NT2/D1 (cell line): Measurements from ENCODE around the gene CXCL16.
"Not testable (repeated sequence)": the region's sequence is repeated elsewhere in the genome, so short reads cannot be mapped to it uniquely, and the experiment has no call there.

ENCODE experiments used
- DNase-seq: peaks from one replicate; pipeline ENCODE4 v3.0.0-alpha.2; 2011; ENCODE audit warnings: low read depth, low spot score
- H3K27me3 ChIP-seq: 2 replicates; pipeline ENCODE4 v1.6.0; 2011; ENCODE audit warnings: mild to moderate bottlenecking; ENCODE audit not compliant: insufficient read length, insufficient read depth
- H3K36me3 ChIP-seq: 2 replicates; pipeline ENCODE4 v1.6.1; 2011; ENCODE audit warnings: mild to moderate bottlenecking, low read length, mixed read lengths; ENCODE audit not compliant: insufficient read depth, insufficient read length
- H3K4me1 ChIP-seq: 2 replicates; pipeline ENCODE4 v1.5.1; 2011; ENCODE audit not compliant: insufficient read depth, insufficient read length
- H3K4me3 ChIP-seq: 2 replicates; pipeline ENCODE4 v1.5.1; 2011; ENCODE audit warnings: low read depth; ENCODE audit not compliant: insufficient read length
- H3K9ac ChIP-seq: 2 replicates; pipeline ENCODE4 v1.6.0; 2011; ENCODE audit warnings: low read depth; ENCODE audit not compliant: insufficient read length
- H3K9me3 ChIP-seq: 2 replicates; pipeline ENCODE4 v1.5.1; 2011; ENCODE audit warnings: mild to moderate bottlenecking, low read length; ENCODE audit not compliant: insufficient read depth
- SUZ12 ChIP-seq: IDR thresholded peaks from 2 replicates; pipeline ENCODE4 v1.6.1; 2011; ENCODE audit not compliant: insufficient read length, insufficient read depth; ENCODE audit errors: extremely low read depth
- YY1 ChIP-seq: IDR thresholded peaks from 2 replicates; pipeline ENCODE4 v1.6.1; 2011; ENCODE audit not compliant: insufficient read length, insufficient read depth
- ZNF274 ChIP-seq: IDR thresholded peaks from 2 replicates; pipeline ENCODE4 v1.6.1; 2011; ENCODE audit warnings: mild to moderate bottlenecking, low read depth, low read length

CXCL16 gene

GRCh38 chr17:4701116-4701515 lies 38.6 kb downstream of the CXCL16 start:
- Histone ChIP-seq H3K4me1 (peaks cover 2% of the 10 kb centered on the region), H3K9me3 (no peaks in the 10 kb centered on the region), H3K27me3 (no peaks in the 10 kb centered on the region), H3K4me3 (no peak overlapping the region), H3K36me3 (peaks cover 23% of the 10 kb centered on the region), H3K9ac (no peak overlapping the region)
- DNase-seq: no peak
- no peak for TF ChIP-seq YY1
- no peak for TF ChIP-seq SUZ12
- TF ChIP-seq ZNF274: no peak

GRCh38 chr17:4699401-4700056 lies 40.2 kb downstream of the CXCL16 start:
- not testable (repeated sequence) for H3K9ac ChIP-seq, H3K4me1 ChIP-seq, H3K4me3 ChIP-seq, H3K27me3 ChIP-seq, H3K9me3 ChIP-seq, DNase-seq
- peaks cover 26% of the 10 kb centered on the region for H3K36me3 ChIP-seq

DNA sequence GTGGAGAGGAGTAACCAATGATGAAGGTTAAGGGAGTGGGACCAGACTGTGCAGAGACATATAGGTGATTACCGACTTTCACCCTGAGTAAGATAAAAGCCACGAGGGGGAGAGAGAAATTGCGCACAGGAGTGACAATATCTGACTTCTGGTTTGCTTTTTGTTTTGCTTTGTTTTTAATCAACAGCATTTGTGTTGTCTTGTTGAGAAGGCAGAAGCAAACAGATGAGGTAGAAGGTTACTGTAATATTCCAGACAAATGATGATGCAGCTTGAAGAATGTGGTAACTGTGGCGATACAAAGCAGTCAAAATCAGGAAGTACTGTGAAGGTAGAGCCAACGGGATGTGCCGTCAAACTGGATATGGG lies 43.3 kb downstream of the CXCL16 start:
- Histone ChIP-seq H3K4me3 (no peak overlapping the region), H3K9me3 (no peaks in the 10 kb centered on the region), H3K27me3 (no peaks in the 10 kb centered on the region), H3K36me3 (peaks cover 38% of the 10 kb centered on the region), H3K4me1 (peaks cover 1% of the 10 kb centered on the region), H3K9ac (no peak overlapping the region)
- no peak for TF ChIP-seq YY1
- no peak for TF ChIP-seq ZNF274
- TF ChIP-seq SUZ12: no peak
- no peak for DNase-seq

DNA sequence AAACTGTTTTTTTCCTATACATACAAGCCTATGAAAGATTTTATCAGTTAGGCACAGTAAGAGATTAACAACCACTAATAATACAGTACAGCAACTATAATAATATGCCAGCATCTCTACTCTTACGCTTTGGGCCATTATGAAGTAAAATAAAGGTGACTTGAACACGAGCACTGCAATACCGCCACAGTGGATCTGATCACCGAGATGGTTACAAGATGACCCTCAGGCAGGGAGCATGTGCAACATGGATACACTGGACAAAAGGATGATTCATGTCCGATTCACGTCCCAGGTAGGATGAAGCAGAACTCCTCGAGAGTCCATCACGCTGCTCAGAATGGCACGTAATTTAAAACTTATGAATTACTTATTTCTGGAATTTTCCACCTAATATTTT lies 46.3 kb downstream of the CXCL16 start:
- Histone ChIP-seq H3K9ac (no peak overlapping the region), H3K4me3 (no peak overlapping the region), H3K9me3 (no peaks in the 10 kb centered on the region), H3K4me1 (peaks cover 1% of the 10 kb centered on the region), H3K36me3 (peaks cover 55% of the 10 kb centered on the region), H3K27me3 (no peaks in the 10 kb centered on the region)
- TF ChIP-seq YY1 (no peak), ZNF274 (no peak), SUZ12 (no peak)
- DNase-seq: no peak

- no peak for TF ChIP-seq SUZ12
- TF ChIP-seq ZNF274: no peak
- no peak for TF ChIP-seq YY1
- Histone ChIP-seq H3K4me1 (peaks cover 1% of the 10 kb centered on the region), H3K9me3 (no peaks in the 10 kb centered on the region), H3K4me3 (no peak overlapping the region), H3K36me3 (peaks cover 48% of the 10 kb centered on the region), H3K27me3 (no peaks in the 10 kb centered on the region), H3K9ac (no peak overlapping the region)
- DNase-seq: no peak
Measured at GRCh38 chr17:4691686-4692085, 48.0 kb downstream of the CXCL16 start.

DNA sequence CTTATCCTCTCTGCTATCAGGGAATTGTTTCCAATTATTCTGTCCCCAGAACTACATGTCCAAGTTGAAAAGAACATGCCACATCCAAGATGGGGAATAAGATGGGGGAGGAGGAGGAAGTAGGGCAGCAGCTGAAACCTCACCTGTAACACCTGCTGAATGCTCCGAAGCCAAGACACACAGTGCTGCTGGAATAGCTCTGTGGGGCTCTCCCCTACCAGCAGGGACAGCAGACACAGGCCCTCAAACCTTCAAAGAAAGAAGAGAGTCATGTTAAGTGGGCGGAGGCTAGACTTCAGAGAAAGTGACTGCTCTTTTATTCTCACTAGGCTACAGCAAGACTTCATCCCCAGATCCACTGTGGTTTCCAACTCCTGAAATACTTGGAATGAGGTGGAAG lies 49.0 kb downstream of the CXCL16 start:
- no peak overlapping the region for H3K4me3 ChIP-seq
- DNase-seq: no peak
- no peaks in the 10 kb centered on the region for H3K27me3 ChIP-seq
- peaks cover 41% of the 10 kb centered on the region for H3K36me3 ChIP-seq
- no peaks in the 10 kb centered on the region for H3K9me3 ChIP-seq
- no peak overlapping the region for H3K9ac ChIP-seq
- peaks cover 1% of the 10 kb centered on the region for H3K4me1 ChIP-seq
- TF ChIP-seq YY1: no peak
- TF ChIP-seq ZNF274: no peak
- no peak for TF ChIP-seq SUZ12

DNA sequence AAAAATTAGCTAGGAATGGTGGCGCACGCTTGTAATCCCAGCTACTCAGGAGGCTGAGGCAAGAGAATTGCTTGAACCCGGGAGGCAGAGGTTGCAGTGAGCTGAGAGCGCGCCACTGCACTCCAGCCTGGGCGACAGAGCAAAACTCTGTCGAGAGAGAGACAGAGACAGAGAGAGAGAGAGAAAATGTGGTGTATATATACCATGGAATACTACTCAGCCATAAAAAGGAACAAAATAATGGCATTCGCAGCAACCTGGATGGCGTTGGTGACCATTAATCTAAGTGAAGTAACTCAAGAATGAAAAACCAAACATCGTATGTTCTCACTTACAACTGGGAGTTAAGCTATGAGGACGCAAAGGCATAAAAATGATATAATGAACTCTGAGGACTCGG lies 49.9 kb downstream of the CXCL16 start:
- not testable (repeated sequence) for H3K4me3 ChIP-seq, H3K9ac ChIP-seq, H3K27me3 ChIP-seq, H3K9me3 ChIP-seq, DNase-seq, H3K4me1 ChIP-seq
- H3K36me3 ChIP-seq: peaks cover 49% of the 10 kb centered on the region

DNA sequence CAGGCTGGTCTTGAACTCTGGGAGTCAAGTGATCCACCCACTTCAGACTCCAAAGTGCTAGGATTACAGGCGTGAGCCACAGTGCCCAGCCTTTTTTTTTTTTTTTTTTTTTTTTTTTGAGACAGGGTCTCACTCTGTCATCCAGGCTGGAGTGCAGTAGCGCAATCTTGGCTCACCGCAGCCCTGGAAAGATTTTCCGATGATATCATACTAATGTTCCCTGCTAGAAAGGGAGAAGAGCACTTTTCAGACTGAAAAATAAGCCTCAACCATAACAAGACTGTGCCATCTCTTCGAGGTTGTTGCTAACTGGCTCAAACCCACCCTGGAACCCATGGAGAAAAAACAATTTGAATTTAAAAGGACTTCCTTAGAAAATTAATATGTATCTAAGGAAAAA lies 56.0 kb downstream of the CXCL16 start:
- H3K9me3 ChIP-seq, H3K4me3 ChIP-seq, H3K27me3 ChIP-seq, H3K4me1 ChIP-seq, H3K9ac ChIP-seq, DNase-seq: not testable (repeated sequence)
- H3K36me3 ChIP-seq: peaks cover 45% of the 10 kb centered on the region
